Melanocyte of skin (primary cell): Measurements from ENCODE around the gene SLC6A12. TPM values are rescaled to one million over a fixed set of nuclear protein-coding genes. Genes with fewer than 3 reads are reported as not detected.

ENCODE experiments used
- total RNA-seq, 2 donors: library from RNA; depleted of rRNA; stranded (reverse); fragments of >200 nt; gene quantifications; 2 replicates each; pipeline ENCODE4 v1.2.3, GENCODE V29; 2012

The SLC6A12 gene
- total RNA-seq = 1 to 10 TPM in 1 of 2 donors, not detected in 1; 3.8 TPM

DNA sequence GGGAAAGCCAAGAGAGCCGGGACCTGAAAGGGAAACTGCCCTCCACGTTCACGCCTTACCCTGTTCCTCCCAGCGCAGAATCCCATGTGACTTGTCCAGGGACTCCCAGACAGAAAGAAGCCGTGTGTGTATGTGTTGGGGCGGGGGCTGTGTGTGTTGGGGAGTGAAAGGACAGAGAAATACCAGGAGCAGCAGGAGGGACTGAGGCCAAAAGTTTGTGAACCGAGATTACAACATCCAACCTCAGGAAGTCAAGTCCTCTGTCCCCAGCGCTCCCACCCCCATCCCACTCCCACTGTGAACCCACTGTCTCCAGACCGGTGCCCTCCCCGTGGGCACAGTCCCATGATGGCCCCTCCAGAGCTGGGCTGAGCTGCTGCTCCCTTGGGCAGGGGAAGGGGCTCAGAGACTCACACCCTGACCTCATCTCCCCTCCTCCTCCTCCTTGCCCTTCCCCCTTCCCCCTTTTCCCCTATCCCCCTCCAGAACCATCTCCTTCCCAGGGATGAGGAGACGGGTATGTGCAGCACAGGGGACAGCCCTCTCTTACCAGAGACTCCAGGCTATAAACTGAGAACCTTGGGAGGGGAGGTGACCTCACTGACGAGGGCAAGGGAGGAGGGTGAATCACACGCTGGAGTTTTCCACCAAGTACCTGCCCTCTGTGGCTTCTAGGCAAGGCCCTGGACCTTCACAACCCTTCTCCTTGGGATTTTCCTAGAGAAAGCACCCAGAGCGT, at the start of gene SLC6A12:
Gene SLC6A12, minus strand, starts transcription at position 155 of the 739 bp plus-strand sequence. CDS start 4,171 bp downstream, outside the sequence.

DNA sequence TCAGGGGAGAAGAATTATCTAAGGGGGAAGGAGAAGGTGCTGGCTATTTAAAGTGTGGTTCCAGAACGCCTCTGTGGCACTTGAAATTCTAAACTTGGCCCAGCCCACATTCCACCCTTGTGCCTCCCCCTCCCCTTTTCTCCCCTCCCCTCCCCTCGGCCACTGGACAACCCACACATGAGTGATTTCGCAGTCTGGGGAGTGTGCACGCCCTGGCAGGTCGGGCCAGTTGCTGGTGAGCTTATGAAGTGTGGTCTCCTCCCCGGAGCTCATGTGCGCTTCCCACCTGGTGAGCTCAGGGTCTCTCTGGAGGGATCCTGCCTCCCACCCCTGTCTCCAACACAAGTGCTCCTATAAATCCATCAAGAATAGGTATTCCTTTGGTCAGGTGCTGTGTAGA, 48.9 kb upstream of the SLC6A12 start, which contains the start of gene SLC6A13:
Gene SLC6A13, minus strand, starts transcription at position 20 of the 400 bp plus-strand sequence. CDS start 2,784 bp downstream, outside the sequence.

Other genes with a start within 250 kb of the SLC6A12 start
- under 1 TPM; under 0.01 TPM for gene IQSEC3, start 147.4 kb downstream of the SLC6A12 start, total RNA-seq
- gene SLC6A13, start 48.7 kb upstream of the SLC6A12 start, total RNA-seq = under 1 TPM in 1 of 2 donors, not detected in 1; under 0.01 TPM
- 10 to 100 TPM; 55.4 to 56.3 TPM for gene KDM5A, start 175.2 kb upstream of the SLC6A12 start, total RNA-seq
- gene CCDC77, start 187.5 kb upstream of the SLC6A12 start, total RNA-seq = 10 to 100 TPM; 15.8 to 20.6 TPM
- gene B4GALNT3, start 245.8 kb upstream of the SLC6A12 start, total RNA-seq = 1 to 10 TPM in 1 of 2 donors, under 1 TPM in 1; 0.33 to 1.0 TPM